ENCODE measurements around the gene PCDHGA12.
A peak's percentile ranks its signal among the peaks of the same experiment; 100 is the strongest.
"Not testable (repeated sequence)": the region's sequence is repeated elsewhere in the genome, so short reads cannot be mapped to it uniquely, and the experiment has no call there.

Gene PCDHGA12

GRCh38 chr5:141407790-141408505, 22.4 kb upstream of the PCDHGA12 start, which contains the start of gene PCDHGB6:
Gene PCDHGB6 (plus strand): TSS chr5:141408021. CDS start chr5:141408203, 182 bp downstream.
- DNase-seq (ENCODE audit: low read depth) = peak; percentile 41

DNA sequence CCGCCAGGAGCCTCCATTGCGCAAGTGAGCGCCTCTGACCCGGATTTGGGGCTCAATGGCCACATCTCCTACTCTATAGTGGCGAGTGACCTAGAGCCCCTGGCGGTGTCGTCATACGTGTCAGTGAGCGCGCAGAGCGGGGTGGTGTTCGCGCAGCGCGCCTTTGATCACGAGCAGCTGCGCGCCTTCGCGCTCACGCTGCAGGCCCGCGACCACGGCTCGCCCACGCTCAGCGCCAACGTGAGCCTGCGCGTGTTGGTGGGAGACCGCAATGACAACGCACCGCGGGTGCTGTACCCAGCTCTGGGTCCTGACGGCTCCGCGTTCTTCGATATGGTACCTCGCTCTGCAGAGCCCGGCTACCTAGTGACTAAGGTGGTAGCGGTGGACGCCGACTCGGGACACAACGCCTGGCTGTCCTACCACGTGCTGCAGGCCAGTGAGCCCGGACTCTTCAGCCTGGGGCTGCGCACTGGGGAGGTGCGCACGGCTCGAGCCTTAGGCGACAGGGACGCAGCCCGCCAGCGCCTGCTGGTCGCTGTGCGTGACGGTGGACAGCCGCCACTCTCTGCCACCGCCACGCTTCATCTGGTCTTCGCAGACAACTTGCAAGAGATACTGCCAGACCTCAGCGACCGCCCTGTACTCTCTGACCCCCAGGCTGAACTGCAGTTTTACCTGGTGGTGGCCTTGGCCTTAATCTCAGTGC, 20.6 kb upstream of the PCDHGA12 start:
- DNase-seq (ENCODE audit: low read depth) = no peak

GRCh38 chr5:141411575-141411974, 18.7 kb upstream of the PCDHGA12 start:
- no peak for DNase-seq (ENCODE audit: low read depth)

- DNase-seq (ENCODE audit: low read depth) = peak; percentile 74
These were observed 17.3 kb upstream of the PCDHGA12 start, which contains the start of gene PCDHGA10 for GRCh38 chr5:141412854-141413539. Gene PCDHGA10 (plus strand): TSS chr5:141412987. CDS start chr5:141413176, 189 bp downstream.

GRCh38 chr5:141413540-141414069, 16.7 kb upstream of the PCDHGA12 start:
- no peak for DNase-seq (ENCODE audit: low read depth)

DNA sequence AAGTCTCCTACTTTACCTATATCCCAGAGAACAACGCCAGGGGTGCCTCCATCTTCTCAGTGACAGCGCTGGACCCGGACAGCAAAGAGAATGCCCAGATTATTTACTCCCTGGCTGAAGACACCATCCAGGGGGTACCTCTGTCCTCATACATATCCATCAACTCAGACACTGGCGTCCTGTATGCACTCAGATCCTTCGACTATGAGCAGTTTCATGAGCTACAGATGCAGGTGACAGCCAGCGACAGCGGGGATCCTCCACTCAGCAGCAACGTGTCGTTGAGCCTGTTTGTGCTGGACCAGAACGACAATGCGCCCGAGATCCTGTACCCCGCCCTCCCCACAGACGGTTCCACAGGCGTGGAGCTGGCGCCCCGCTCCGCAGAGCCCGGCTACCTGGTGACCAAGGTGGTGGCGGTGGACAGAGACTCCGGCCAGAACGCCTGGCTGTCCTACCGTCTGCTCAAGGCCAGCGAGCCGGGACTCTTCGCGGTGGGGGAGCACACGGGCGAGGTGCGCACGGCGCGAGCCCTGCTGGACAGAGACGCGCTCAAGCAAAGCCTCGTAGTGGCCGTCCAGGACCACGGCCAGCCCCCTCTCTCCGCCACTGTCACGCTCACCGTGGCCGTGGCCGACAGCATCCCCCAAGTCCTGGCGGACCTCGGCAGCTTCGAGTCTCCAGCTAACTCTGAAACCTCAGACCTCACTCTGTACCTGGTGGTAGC, 15.6 kb upstream of the PCDHGA12 start:
- not testable (repeated sequence) for DNase-seq (ENCODE audit: low read depth)

DNA sequence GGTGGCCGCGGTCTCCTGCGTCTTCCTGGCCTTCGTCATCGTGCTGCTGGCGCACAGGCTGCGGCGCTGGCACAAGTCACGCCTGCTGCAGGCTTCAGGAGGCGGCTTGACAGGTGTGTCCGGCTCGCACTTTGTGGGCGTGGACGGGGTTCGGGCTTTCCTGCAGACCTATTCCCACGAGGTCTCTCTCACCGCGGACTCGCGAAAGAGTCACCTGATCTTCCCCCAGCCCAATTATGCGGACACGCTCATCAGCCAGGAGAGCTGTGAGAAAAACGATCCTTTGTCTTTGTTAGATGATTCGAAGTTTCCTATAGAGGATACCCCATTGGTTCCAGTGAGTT, 15.1 kb upstream of the PCDHGA12 start:
- DNase-seq (ENCODE audit: low read depth) = not testable (repeated sequence)

DNA sequence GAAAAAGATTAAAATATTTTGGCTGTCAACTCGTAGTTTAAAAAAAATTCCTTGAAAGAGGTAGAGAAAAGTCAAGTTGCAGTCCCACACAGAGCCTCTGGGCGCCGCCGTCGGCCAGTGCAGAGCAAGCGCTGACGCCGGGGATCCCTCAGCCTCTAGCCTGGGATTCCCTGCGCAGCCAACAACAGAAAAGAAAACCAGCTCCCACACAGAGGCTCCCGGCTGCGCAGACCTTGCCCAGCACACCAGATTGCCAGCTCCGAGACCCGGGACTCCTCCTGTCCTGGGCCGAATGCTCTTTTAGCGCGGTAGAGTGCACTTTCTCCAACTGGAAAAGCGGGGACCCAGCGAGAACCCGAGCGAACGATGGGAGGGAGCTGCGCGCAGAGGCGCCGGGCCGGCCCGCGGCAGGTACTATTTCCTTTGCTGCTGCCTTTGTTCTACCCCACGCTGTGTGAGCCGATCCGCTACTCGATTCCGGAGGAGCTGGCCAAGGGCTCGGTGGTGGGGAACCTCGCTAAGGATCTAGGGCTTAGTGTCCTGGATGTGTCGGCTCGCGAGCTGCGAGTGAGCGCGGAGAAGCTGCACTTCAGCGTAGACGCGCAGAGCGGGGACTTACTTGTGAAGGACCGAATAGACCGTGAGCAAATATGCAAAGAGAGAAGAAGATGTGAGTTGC, 12.7 kb upstream of the PCDHGA12 start, which contains the start of gene PCDHGB7:
Gene PCDHGB7 (plus strand): TSS at position 184 of the 679 bp plus-strand sequence. CDS start 183 bp downstream, at position 367.
- peak; percentile 85 for DNase-seq (ENCODE audit: low read depth)

DNA sequence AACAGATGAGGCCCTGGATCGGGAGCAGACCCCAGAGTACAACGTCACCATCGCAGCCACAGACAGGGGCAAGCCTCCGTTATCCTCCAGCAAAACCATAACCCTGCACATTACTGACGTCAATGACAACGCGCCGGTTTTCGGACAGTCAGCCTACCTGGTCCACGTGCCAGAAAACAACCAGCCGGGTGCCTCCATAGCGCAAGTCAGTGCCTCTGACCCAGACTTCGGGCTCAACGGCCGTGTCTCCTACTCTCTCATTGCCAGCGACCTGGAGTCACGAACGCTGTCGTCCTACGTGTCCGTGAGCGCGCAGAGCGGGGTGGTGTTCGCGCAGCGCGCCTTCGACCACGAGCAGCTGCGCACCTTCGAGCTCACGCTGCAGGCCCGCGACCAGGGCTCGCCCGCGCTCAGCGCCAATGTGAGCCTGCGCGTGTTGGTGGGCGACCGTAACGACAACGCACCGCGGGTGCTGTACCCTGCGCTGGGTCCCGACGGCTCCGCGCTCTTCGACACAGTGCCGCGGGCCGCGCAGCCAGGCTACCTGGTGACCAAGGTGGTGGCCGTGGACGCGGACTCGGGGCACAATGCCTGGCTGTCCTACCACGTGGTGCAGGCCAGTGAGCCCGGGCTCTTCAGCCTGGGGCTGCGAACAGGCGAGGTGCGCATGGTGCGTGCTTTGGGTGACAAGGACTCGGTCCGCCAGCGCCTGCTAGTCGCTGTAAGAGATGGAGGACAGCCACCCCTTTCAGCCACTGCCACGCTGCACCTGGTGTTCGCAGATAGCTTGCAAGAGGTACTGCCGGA, 11.0 kb upstream of the PCDHGA12 start:
- no peak for DNase-seq (ENCODE audit: low read depth)

- DNase-seq (ENCODE audit: low read depth) = peak; percentile 68
These were observed 9.3 kb upstream of the PCDHGA12 start, which contains the start of gene PCDHGA11 for GRCh38 chr5:141420855-141421488. Gene PCDHGA11 (plus strand): TSS chr5:141421051. CDS start chr5:141421228, 177 bp downstream.

DNA sequence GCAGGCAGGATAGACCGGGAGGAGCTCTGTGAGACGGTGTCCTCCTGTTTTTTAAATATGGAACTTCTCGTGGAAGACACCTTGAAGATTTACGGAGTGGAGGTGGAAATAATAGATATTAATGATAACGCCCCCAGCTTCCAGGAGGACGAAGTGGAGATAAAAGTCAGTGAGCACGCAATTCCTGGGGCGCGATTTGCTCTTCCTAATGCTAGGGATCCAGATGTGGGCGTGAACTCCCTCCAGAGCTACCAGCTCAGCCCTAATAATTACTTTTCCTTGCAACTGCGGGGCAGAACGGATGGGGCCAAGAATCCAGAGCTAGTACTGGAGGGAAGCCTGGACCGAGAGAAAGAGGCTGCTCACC, 8.8 kb upstream of the PCDHGA12 start:
- no peak for DNase-seq (ENCODE audit: low read depth)

DNA sequence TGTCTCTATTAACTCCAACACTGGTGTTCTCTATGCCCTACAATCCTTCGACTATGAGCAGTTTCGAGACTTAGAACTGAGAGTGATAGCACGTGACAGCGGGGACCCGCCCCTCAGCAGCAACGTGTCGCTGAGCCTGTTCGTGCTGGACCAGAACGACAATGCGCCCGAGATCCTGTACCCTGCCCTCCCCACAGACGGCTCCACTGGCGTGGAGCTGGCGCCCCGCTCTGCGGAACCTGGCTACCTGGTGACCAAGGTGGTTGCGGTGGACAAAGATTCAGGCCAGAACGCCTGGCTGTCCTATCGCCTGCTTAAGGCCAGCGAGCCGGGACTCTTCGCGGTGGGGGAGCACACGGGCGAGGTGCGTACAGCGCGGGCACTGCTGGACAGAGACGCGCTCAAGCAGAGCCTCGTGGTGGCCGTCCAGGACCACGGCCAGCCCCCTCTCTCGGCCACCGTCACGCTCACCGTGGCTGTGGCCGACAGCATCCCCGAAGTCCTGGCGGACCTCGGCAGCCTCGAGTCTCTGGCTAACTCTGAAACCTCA, 7.5 kb upstream of the PCDHGA12 start:
- no peak for DNase-seq (ENCODE audit: low read depth)

- no peak for DNase-seq (ENCODE audit: low read depth)
These were observed 2.4 kb upstream of the PCDHGA12 start for GRCh38 chr5:141427783-141428426.

GRCh38 chr5:141431286-141431685, 979 bp downstream of the PCDHGA12 start:
- peak; percentile 34 for DNase-seq (ENCODE audit: low read depth)

DNA sequence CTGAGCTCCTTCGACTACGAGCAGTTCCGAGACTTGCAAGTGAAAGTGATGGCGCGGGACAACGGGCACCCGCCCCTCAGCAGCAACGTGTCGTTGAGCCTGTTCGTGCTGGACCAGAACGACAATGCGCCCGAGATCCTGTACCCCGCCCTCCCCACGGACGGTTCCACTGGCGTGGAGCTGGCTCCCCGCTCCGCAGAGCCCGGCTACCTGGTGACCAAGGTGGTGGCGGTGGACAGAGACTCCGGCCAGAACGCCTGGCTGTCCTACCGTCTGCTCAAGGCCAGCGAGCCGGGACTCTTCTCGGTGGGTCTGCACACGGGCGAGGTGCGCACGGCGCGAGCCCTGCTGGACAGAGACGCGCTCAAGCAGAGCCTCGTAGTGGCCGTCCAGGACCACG, 2.0 kb downstream of the PCDHGA12 start:
- not testable (repeated sequence) for DNase-seq (ENCODE audit: low read depth)

- not testable (repeated sequence) for DNase-seq (ENCODE audit: low read depth)
These were observed 2.4 kb downstream of the PCDHGA12 start for GRCh38 chr5:141432726-141433125.

DNA sequence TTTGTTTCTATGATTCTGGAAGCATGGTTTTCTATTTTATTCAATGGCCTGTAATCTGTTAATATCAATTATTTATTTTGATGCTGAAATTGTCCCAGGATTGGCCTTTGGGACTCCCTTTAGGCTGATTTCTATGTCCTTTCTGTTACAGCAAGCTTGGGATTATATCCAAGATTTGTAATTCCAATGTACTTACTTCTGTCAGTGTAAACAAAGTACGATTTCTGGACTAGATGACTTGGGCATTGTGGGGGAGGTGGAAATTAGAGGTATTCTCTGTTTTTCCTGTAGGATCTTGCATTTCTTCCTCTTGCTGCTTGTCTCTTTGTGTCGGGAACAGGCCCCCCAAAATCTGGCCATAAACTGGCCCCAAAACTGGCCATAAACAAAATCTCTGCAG, 3.7 kb downstream of the PCDHGA12 start:
- DNase-seq (ENCODE audit: low read depth) = no peak

DNA sequence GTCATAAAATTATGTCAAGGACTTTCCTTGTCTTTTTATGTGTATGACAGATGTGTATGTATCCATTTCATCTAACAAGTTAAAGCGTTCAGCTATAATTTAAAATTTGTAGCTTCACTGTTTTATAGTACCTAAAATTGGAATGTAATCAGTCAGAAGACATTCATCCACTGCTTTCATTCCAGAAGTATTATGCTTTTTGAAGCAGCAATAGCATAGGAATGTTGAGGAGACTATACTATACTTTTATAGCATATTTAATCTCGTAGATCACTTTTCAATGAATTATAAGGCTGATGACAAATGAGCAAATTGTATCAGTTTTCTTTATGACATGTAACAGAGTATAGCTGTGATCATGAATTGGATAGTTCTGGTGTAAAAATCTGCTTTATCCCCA, 6.9 kb downstream of the PCDHGA12 start:
- DNase-seq (ENCODE audit: low read depth) = no peak
